HepG2 (cell line): ENCODE measurements around the gene COQ7. TPM values are rescaled to one million over a fixed set of nuclear protein-coding genes. Genes with fewer than 3 reads are reported as not detected.

Experiments
- EEA1 ChIP-seq: sonication (generic); formaldehyde crosslinking; IDR thresholded peaks from 2 replicates; pipeline ENCODE4 v1.5.1; 2020; ENCODE audit warnings: mild to moderate bottlenecking, missing genetic modification reagents, borderline replicate concordance
- HDAC2 ChIP-seq: sonication (generic); formaldehyde crosslinking; IDR thresholded peaks from 2 replicates; pipeline ENCODE4 v1.4.0; 2020; ENCODE audit warnings: missing genetic modification reagents
- HMGXB3 ChIP-seq: sonication (generic); formaldehyde crosslinking; IDR thresholded peaks from 2 replicates; pipeline ENCODE4 v1.4.0; 2020; ENCODE audit warnings: missing genetic modification reagents, borderline replicate concordance
- HNF4A ChIP-seq: sonication (generic); formaldehyde crosslinking; IDR thresholded peaks from 2 replicates; pipeline ENCODE4 v1.4.0; 2020; ENCODE audit warnings: missing genetic modification reagents
- IRX3 ChIP-seq: sonication (generic); formaldehyde crosslinking; IDR thresholded peaks from 2 replicates; pipeline ENCODE4 v1.8.1; 2023; ENCODE audit warnings: mild to moderate bottlenecking, low read depth, missing genetic modification reagents, borderline replicate concordance
- MAFK ChIP-seq, 2 experiments: IDR thresholded peaks in 1 of 2; conservative IDR thresholded peaks in 1 of 2; 2 replicates each; pipeline ENCODE4 v1.6.1; 2011; ENCODE audit warnings: improper control_type of control experiment in 2 of 2, low read length in 2 of 2
- PHF8 ChIP-seq: sonication (generic); formaldehyde crosslinking; IDR thresholded peaks from 2 replicates; pipeline ENCODE4 v1.5.0; 2020; ENCODE audit warnings: missing genetic modification reagents
- PTBP1 ChIP-seq: fragments of 200-400 bp; formaldehyde crosslinking; IDR thresholded peaks from 2 replicates; pipeline ENCODE4 v1.6.1; 2018; ENCODE audit warnings: low read length, low read depth; ENCODE audit not compliant: poor library complexity, severe bottlenecking
- REST ChIP-seq, 2 experiments: IDR thresholded peaks; 2 replicates each; pipeline ENCODE4 v1.6.1; 2011 to 2012; ENCODE audit warnings: low read length in 2 of 2, borderline replicate concordance in 1 of 2, low read depth in 1 of 2, mild to moderate bottlenecking in 1 of 2, moderate library complexity in 1 of 2
- SOX13 ChIP-seq, 3 experiments: fragments of 450-650 bp in 1 of 3; sonication (generic) in 1 of 3; formaldehyde crosslinking in 1 of 3; IDR thresholded peaks in 2 of 3; conservative IDR thresholded peaks in 1 of 3; 2 replicates each; pipeline versions ENCODE4 v1.5.0 to v1.6.1; 2016 to 2020; ENCODE audit warnings: antibody characterized with exemption in 1 of 3, mild to moderate bottlenecking in 1 of 3, missing compliant biosample characterization in 1 of 3, missing genetic modification reagents in 1 of 3, moderate library complexity in 1 of 3
- SRSF9 ChIP-seq: fragments of 200-400 bp; formaldehyde crosslinking; IDR thresholded peaks from 2 replicates; pipeline ENCODE4 v1.6.1; 2018; ENCODE audit warnings: borderline replicate concordance, mild to moderate bottlenecking, low read depth, low read length; ENCODE audit not compliant: insufficient read depth, poor library complexity, severe bottlenecking
- ZNF205 ChIP-seq: IDR thresholded peaks from 2 replicates; pipeline ENCODE4 v1.6.1; 2018; ENCODE audit warnings: missing biosample characterization, missing genetic modification reagents
- ZNF331 ChIP-seq: sonication (generic); formaldehyde crosslinking; IDR thresholded peaks from 2 replicates; pipeline ENCODE4 v1.4.0; 2020; ENCODE audit warnings: missing genetic modification reagents
- ZNF570 ChIP-seq: sonication (generic); formaldehyde crosslinking; IDR thresholded peaks from 2 replicates; pipeline ENCODE4 v1.4.0; 2020; ENCODE audit warnings: mild to moderate bottlenecking, missing genetic modification reagents, borderline replicate concordance
- ZNF572 ChIP-seq: sonication (generic); formaldehyde crosslinking; IDR thresholded peaks from 2 replicates; pipeline ENCODE4 v1.5.1; 2020; ENCODE audit warnings: mild to moderate bottlenecking, missing genetic modification reagents
- ZNF710 ChIP-seq: sonication (generic); formaldehyde crosslinking; IDR thresholded peaks from 2 replicates; pipeline ENCODE4 v1.5.0; 2020; ENCODE audit warnings: mild to moderate bottlenecking, missing genetic modification reagents, borderline replicate concordance
- ZSCAN31 ChIP-seq: sonication (generic); formaldehyde crosslinking; IDR thresholded peaks from 2 replicates; pipeline ENCODE4 v1.5.0; 2020; ENCODE audit warnings: low read depth, mild to moderate bottlenecking, missing genetic modification reagents
- polyA plus RNA-seq, 8 experiments: library from polyadenylated mRNA; depleted of rRNA in 3 of 8; stranded (reverse) in 7 of 8; unstranded in 1 of 8; fragments of >200 nt; fragmentation: Illumina TruSeq in 4 of 8; extraction: Trizol in 4 of 8; gene quantifications; 2 replicates each; pipeline versions ENCODE4 v1.2.1 to v1.2.3, GENCODE V29; 2011 to 2016; ENCODE audit warnings: low read depth in 4 of 8, missing spikeins in 1 of 8, mixed read lengths in 1 of 8; ENCODE audit not compliant: insufficient read depth in 1 of 8
- total RNA-seq, 5 experiments: library from RNA; depleted of rRNA; stranded (reverse); fragments of >200 nt; fragmentation: Illumina TruSeq; extraction: Trizol; gene quantifications; 2 replicates each; pipeline ENCODE4 v1.2.3, GENCODE V29; 2016; ENCODE audit warnings: low read depth in 1 of 5

COQ7 gene
- total and polyA plus RNA-seq, 2 of the 13 experiments (the other 11 are each of a cell fraction or from before 2014, with no cell fraction given): 20.1 to 45.7 TPM

- peak; percentile 67 for TF ChIP-seq HNF4A (CRISPR knock-in tag)
- TF ChIP-seq SRSF9: no peak
- no peak for TF ChIP-seq ZNF205 (CRISPR knock-in tag)
- TF ChIP-seq EEA1 (CRISPR knock-in tag): no peak
- TF ChIP-seq PHF8 (CRISPR knock-in tag): no peak
- TF ChIP-seq MAFK (conservative IDR thresholded peaks at IDR 0.05 in 1 of 2, IDR thresholded peaks at IDR 0.05 in 1 of 2; ENCODE audit: low read length in 2 of 2): no peak
- TF ChIP-seq ZNF570 (CRISPR knock-in tag): no peak
- no peak; the same call in 1 of the 2 replicates for TF ChIP-seq ZNF572 (CRISPR knock-in tag)
- TF ChIP-seq HDAC2: peak; percentile 58; the same call in 1 of the 2 replicates
- TF ChIP-seq ZNF710: peak; percentile 70; the same call in 1 of the 2 replicates
- no peak; the same call in 1 of the 2 replicates for TF ChIP-seq ZNF331 (CRISPR knock-in tag)
- TF ChIP-seq HMGXB3: no peak
- no peak for TF ChIP-seq REST (IDR thresholded peaks at IDR 0.05; ENCODE audit: borderline replicate concordance in 1 of 2, low read depth in 1 of 2, low read length in 2 of 2)
- no peak for TF ChIP-seq PTBP1
- no peak for TF ChIP-seq IRX3
- no peak for TF ChIP-seq ZSCAN31
- TF ChIP-seq SOX13 (IDR thresholded peaks at IDR 0.05): no peak
- peak in 1 of 2 experiments; percentile 67; a peak in 2 of 4 replicates for TF ChIP-seq SOX13 (CRISPR knock-in tag; conservative IDR thresholded peaks at IDR 0.05 in 1 of 2, IDR thresholded peaks at IDR 0.05 in 1 of 2)
Measured at GRCh38 chr16:19093631-19094541, 26.5 kb downstream of the COQ7 start (continued).
